Naive thymus-derived CD8-positive, alpha-beta T cell (primary cell): ENCODE results near the gene MRPS23. TPM values are rescaled to one million over a fixed set of nuclear protein-coding genes. Genes with fewer than 3 reads are reported as not detected.

Source experiments
- ATAC-seq, 2 donors: fragments of 150-1000 bp; cut with Tn5 transposase in 1 of 2; sonication (Bioruptor Pico), chemical (Tn5 transposase) in 1 of 2; 1 replicate in 1 of 2; 2 replicates in 1 of 2; pipeline ENCODE4 v1.10.0; 2021; ENCODE audit warnings: mild to moderate bottlenecking in 2 of 2, moderate library complexity in 2 of 2
- POLR2A ChIA-PET: fragments of 350-600 bp; sonication (Branson Sonifier 250); formaldehyde crosslinking; loops from one replicate; lab custom pipeline; 2021; ENCODE audit warnings: antibody characterized with exemption; lab: Charles Lee
- DNase-seq, 10 donors: peaks; one replicate each; pipeline versions ENCODE4 v3.0.0 to v3.0.0-alpha.2; 2020 to 2022
- H3K27ac Mint-ChIP-seq, 10 donors: one replicate each; pipeline ENCODE4 v1.8.0; 2020 to 2022; ENCODE audit warnings: mild to moderate bottlenecking in 10 of 10, mixed read lengths in 10 of 10, moderate library complexity in 4 of 10, inconsistent platforms in 1 of 10
- H3K27me3 Mint-ChIP-seq, 5 donors: one replicate each; pipeline ENCODE4 v1.8.0; 2021 to 2022; ENCODE audit warnings: mixed read lengths in 5 of 5
- H3K36me3 Mint-ChIP-seq, 3 donors: one replicate each; pipeline ENCODE4 v1.8.0; 2020 to 2022; ENCODE audit warnings: mixed read lengths in 3 of 3, mild to moderate bottlenecking in 2 of 3, inconsistent platforms in 1 of 3
- H3K4me1 Mint-ChIP-seq, 4 donors: one replicate each; pipeline ENCODE4 v1.8.0; 2021 to 2022; ENCODE audit warnings: mixed read lengths in 4 of 4
- H3K4me3 Mint-ChIP-seq, 10 donors: one replicate each; pipeline ENCODE4 v1.8.0; 2020 to 2022; ENCODE audit warnings: mild to moderate bottlenecking in 10 of 10, mixed read lengths in 10 of 10, moderate library complexity in 6 of 10, inconsistent platforms in 1 of 10
- H3K9me3 Mint-ChIP-seq, 9 donors: one replicate each; pipeline ENCODE4 v1.8.0; 2020 to 2022; ENCODE audit warnings: mixed read lengths in 9 of 9, mild to moderate bottlenecking in 3 of 9, inconsistent platforms in 1 of 9, moderate library complexity in 1 of 9
- polyA plus RNA-seq, 3 donors: library from polyadenylated mRNA; unstranded; fragments of 300-500 nt; fragmentation: Illumina TruSeq; gene quantifications; one replicate each; pipeline ENCODE4 v1.2.3, GENCODE V29; 2021
- total RNA-seq, 8 experiments: library from RNA in 2 of 8; stranded (reverse) in 2 of 8; gene quantifications; one replicate each; pipeline ENCODE4 v1.2.3 and lab custom pipeline; 2021 to 2026

MRPS23 gene
- total and polyA plus RNA-seq, 5 experiments from 2014 or later: 31.6 to 42.8 (median 41.1) TPM

GRCh38 chr17:57839571-57839923, 10.3 kb downstream of the MRPS23 start:
- peaks cover 7 to 17% (median 12%) of the 10 kb centered on the region in 4 donors for H3K4me1 Mint-ChIP-seq
- no peaks in the 10 kb centered on the region for H3K27me3 Mint-ChIP-seq
- POLR2A ChIA-PET: interaction anchor here (0.9 kb wide), 1 partner anchor 10 kb away, joined by 3 read pairs; the partner anchor contains the start of gene MRPS23
- peaks cover 0 to 67% (median 0%) of the 10 kb centered on the region in 3 donors for H3K36me3 Mint-ChIP-seq
- ATAC-seq (no peak), DNase-seq (no peak)
- no peaks in the 10 kb centered on the region for H3K9me3 Mint-ChIP-seq
- H3K27ac Mint-ChIP-seq: no peak overlapping the region
- no peak overlapping the region for H3K4me3 Mint-ChIP-seq

- H3K36me3 Mint-ChIP-seq: peaks cover 0 to 64% (median 0%) of the 10 kb centered on the region in 3 donors
- H3K27me3 Mint-ChIP-seq: no peaks in the 10 kb centered on the region
- POLR2A ChIA-PET: interaction anchor here (0.9 kb wide), 1 partner anchor 10 kb away, joined by 3 read pairs; the partner anchor contains the start of gene MRPS23
- no peak overlapping the region for H3K4me3 Mint-ChIP-seq
- H3K27ac Mint-ChIP-seq: peak overlapping the region in 1 of 10 donors; percentile 38
- H3K9me3 Mint-ChIP-seq: no peaks in the 10 kb centered on the region
- H3K4me1 Mint-ChIP-seq: peaks cover 7 to 17% (median 12%) of the 10 kb centered on the region in 4 donors
- ATAC-seq (no peak), DNase-seq (no peak)
Measured at GRCh38 chr17:57838857-57839570, 10.8 kb downstream of the MRPS23 start.

GRCh38 chr17:57838453-57838852, 11.4 kb downstream of the MRPS23 start:
- ATAC-seq (no peak), DNase-seq (no peak)
- Mint-ChIP-seq H3K27me3 (no peaks in the 10 kb centered on the region), H3K4me3 (no peak overlapping the region), H3K4me1 (peaks cover 7 to 15% (median 11%) of the 10 kb centered on the region in 4 donors), H3K27ac (peak overlapping the region in 1 of 10 donors; percentile 41), H3K36me3 (peaks cover 0 to 61% (median 0%) of the 10 kb centered on the region in 3 donors), H3K9me3 (no peaks in the 10 kb centered on the region)
- POLR2A ChIA-PET: interaction anchor here (0.9 kb wide), 1 partner anchor 11 kb away, joined by 3 read pairs; the partner anchor contains the start of gene MRPS23

GRCh38 chr17:57835333-57835900, 14.4 kb downstream of the MRPS23 start:
- Mint-ChIP-seq H3K27ac (peak overlapping the region in 2 of 10 donors; percentile 32 to 78), H3K27me3 (no peaks in the 10 kb centered on the region)

GRCh38 chr17:57834146-57834741, 15.6 kb downstream of the MRPS23 start:
- Mint-ChIP-seq H3K9me3 (no peaks in the 10 kb centered on the region), H3K4me3 (peak overlapping the region in 3 of 10 donors; percentile 3 to 48 (median 33)), H3K27me3 (no peaks in the 10 kb centered on the region), H3K36me3 (peaks cover 0 to 24% (median 0%) of the 10 kb centered on the region in 3 donors), H3K4me1 (peaks cover 0 to 7% (median 1%) of the 10 kb centered on the region in 4 donors), H3K27ac (peak overlapping the region in 2 of 10 donors; percentile 3 to 22)
- no peak for DNase-seq
- POLR2A ChIA-PET: interaction anchor here (0.6 kb wide), 1 partner anchor 661 kb away, joined by 4 read pairs; no protein-coding TSS in a partner anchor
- no peak for ATAC-seq

More at GRCh38 chr17:57835333-57835900, 14.4 kb downstream of the MRPS23 start:
- H3K36me3 Mint-ChIP-seq: peaks cover 0 to 36% (median 0%) of the 10 kb centered on the region in 3 donors
- no peak for DNase-seq
- H3K4me1 Mint-ChIP-seq: peaks cover 0 to 7% (median 1%) of the 10 kb centered on the region in 4 donors
- ATAC-seq: no peak
- H3K9me3 Mint-ChIP-seq: no peaks in the 10 kb centered on the region
- peak overlapping the region in 1 of 10 donors; percentile 2 for H3K4me3 Mint-ChIP-seq
- POLR2A ChIA-PET: no interaction called here

- peak; percentile 38 to 83 (median 62) for DNase-seq
- Mint-ChIP-seq H3K4me3 (no peak overlapping the region), H3K9me3 (no peaks in the 10 kb centered on the region), H3K4me1 (peaks cover 0 to 6% (median 1%) of the 10 kb centered on the region in 4 donors), H3K36me3 (peaks cover 0 to 15% (median 0%) of the 10 kb centered on the region in 3 donors), H3K27ac (no peak overlapping the region), H3K27me3 (no peaks in the 10 kb centered on the region)
- POLR2A ChIA-PET: interaction anchor here (0.6 kb wide), 2 partner anchors 576 to 660 kb away, joined by 4 read pairs; no protein-coding TSS in a partner anchor
- peak; percentile 86 to 90 for ATAC-seq
Measured at GRCh38 chr17:57833179-57833939, 16.5 kb downstream of the MRPS23 start.

GRCh38 chr17:57832314-57833178, 17.3 kb downstream of the MRPS23 start:
- H3K4me3 Mint-ChIP-seq: no peak overlapping the region
- no peaks in the 10 kb centered on the region for H3K9me3 Mint-ChIP-seq
- no peaks in the 10 kb centered on the region for H3K27me3 Mint-ChIP-seq
- H3K36me3 Mint-ChIP-seq: peaks cover 0 to 9% (median 0%) of the 10 kb centered on the region in 3 donors
- POLR2A ChIA-PET: interaction anchor here (0.6 kb wide), 1 partner anchor 576 kb away, joined by 4 read pairs; no protein-coding TSS in a partner anchor
- ATAC-seq: peak; percentile 49
- no peak for DNase-seq
- peak overlapping the region in 1 of 10 donors; percentile 10 for H3K27ac Mint-ChIP-seq
- H3K4me1 Mint-ChIP-seq: peaks cover 0 to 6% (median 1%) of the 10 kb centered on the region in 4 donors

GRCh38 chr17:57830880-57831279, 19.0 kb downstream of the MRPS23 start:
- Mint-ChIP-seq H3K27me3 (no peaks in the 10 kb centered on the region), H3K4me1 (peaks cover 0 to 6% (median 1%) of the 10 kb centered on the region in 4 donors), H3K9me3 (no peaks in the 10 kb centered on the region), H3K4me3 (no peak overlapping the region), H3K36me3 (no peaks in the 10 kb centered on the region), H3K27ac (no peak overlapping the region)
- POLR2A ChIA-PET: no interaction called here
- DNase-seq (no peak), ATAC-seq (no peak)

GRCh38 chr17:57823469-57824401, 26.1 kb downstream of the MRPS23 start:
- POLR2A ChIA-PET: no interaction called here
- no peak for DNase-seq
- H3K4me3 Mint-ChIP-seq: no peak overlapping the region
- H3K36me3 Mint-ChIP-seq: no peaks in the 10 kb centered on the region
- H3K27me3 Mint-ChIP-seq: peaks cover 1 to 3% (median 3%) of the 10 kb centered on the region in 5 donors
- ATAC-seq: no peak
- peak overlapping the region in 1 of 10 donors; percentile 27 for H3K27ac Mint-ChIP-seq
- H3K4me1 Mint-ChIP-seq: peaks cover 0 to 2% (median 0%) of the 10 kb centered on the region in 4 donors
- H3K9me3 Mint-ChIP-seq: no peaks in the 10 kb centered on the region

- no peak for DNase-seq
- no peaks in the 10 kb centered on the region for H3K36me3 Mint-ChIP-seq
- ATAC-seq: no peak
- H3K27ac Mint-ChIP-seq: peak overlapping the region in 1 of 10 donors; percentile 51
- no peaks in the 10 kb centered on the region for H3K4me1 Mint-ChIP-seq
- peaks cover 6 to 35% (median 11%) of the 10 kb centered on the region in 5 donors for H3K27me3 Mint-ChIP-seq
- POLR2A ChIA-PET: interaction anchor here (0.5 kb wide), 1 partner anchor 238 kb away, joined by 3 read pairs; no protein-coding TSS in a partner anchor
- no peak overlapping the region for H3K4me3 Mint-ChIP-seq
- H3K9me3 Mint-ChIP-seq: no peaks in the 10 kb centered on the region
Measured at GRCh38 chr17:57819867-57820266, 30.0 kb downstream of the MRPS23 start.
